ENCODE results near the gene MBL2.

Gene MBL2

GRCh38 chr10:52740913-52741675 is 31.5 kb downstream of the MBL2 start:
- peak in 2 of 4 experiments; percentile 2 to 14 for DNase-seq (ENCODE audit: low read depth in 4 of 4, low spot score in 1 of 4)

GRCh38 chr10:52740155-52740549 is 32.4 kb downstream of the MBL2 start:
- no peak for DNase-seq (ENCODE audit: low read depth in 4 of 4, low spot score in 1 of 4)

DNA sequence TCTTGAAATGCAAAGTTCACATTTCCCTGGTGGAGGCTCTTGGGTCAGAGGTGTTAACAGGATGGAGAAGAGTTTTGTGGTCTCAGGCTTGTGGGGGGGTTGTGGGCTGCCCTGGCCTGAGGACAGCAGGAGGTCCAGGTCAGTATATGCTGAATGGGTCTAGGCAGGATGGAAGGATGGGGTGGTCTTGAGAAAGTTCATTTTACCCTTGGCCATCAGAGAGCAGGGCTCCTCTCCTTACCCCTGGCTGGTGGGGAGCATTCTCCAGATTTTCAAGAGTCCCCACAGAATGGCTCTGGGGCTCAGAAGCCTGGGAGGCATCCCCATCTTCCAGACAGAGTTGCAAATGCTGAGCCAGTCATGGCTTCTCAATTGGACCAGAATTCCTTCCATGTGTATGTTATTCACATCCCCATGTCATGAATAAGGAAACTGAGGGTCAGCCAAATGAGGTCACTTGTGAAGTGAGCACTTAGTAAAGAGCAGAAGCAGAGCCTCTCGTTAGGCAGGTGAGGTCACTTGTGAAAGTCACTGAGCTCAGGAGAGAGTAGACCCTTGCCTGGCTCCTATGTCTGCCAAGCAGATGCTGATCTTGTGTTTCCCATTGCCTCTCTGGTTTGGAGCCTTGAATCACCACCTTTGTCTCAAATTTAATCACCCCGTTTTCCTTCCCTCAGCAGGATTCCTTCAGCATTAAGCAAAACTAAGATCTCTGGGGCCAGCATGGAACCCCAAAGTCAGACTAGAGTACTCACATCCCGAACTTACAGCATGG is 33.0 kb downstream of the MBL2 start:
- DNase-seq (ENCODE audit: low read depth in 4 of 4, low spot score in 1 of 4), result no peak

DNA sequence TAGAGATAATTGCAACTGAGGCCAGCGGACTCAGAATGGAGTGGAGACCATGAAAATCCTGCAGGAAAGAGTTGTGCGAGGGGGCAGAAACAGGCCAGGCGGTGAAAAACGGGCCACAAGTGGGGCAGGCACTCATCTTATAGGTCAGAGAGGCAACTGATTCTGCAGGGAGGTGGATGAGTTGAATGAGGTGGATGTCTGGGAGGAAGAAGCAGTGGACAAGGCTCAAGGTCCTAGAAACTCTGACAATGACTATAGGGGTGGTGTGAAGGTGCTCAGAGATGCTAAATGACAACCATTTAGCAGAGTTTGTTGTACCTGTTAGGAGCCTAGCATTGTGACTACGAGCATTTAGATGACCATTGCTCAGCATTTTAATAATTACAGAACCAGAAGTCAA is 33.6 kb downstream of the MBL2 start:
- DNase-seq (ENCODE audit: low read depth in 4 of 4, low spot score in 1 of 4), result no peak

GRCh38 chr10:52729271-52730104 is 43.1 kb downstream of the MBL2 start:
- DNase-seq (ENCODE audit: low read depth in 4 of 4, low spot score in 1 of 4), result no peak

DNA sequence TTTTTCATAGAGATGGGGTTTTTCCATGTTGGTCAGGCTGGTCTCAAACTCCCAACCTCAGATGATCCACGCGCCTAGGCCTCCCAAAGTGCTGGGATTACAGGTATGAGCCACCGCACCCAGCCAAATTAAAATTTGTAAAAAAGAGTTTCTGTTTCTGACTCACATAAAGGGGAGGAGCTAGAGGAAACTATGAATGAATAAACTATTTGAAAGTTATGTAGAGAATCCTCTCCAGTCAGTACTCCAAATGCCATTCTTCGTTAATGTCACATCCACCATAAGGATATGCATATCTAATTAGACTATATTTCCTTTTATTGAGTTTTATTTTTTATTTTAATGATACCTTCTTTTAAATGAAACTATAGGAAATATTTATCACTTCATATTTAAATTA is 52.6 kb downstream of the MBL2 start:
- no peak for DNase-seq (ENCODE audit: low read depth in 4 of 4, low spot score in 1 of 4)

Measured in stimulated activated CD4-positive, alpha-beta T cell treated with anti-CD3 and anti-CD28 coated beads, Interleukin-1b, Interleukin-23, amount 100 ng/mL, for 24 hours (primary cell).